Activated CD4-positive, alpha-beta T cell treated with anti-CD3 and anti-CD28 coated beads, Interleukin-2, Interleukin-4, amounts not matched to agents 100 ng/mL and 50 ng/mL, durations not matched to agents 16 hours and 8 hours (primary cell): ENCODE data around the gene KIZ.
"Not testable (repeated sequence)": the region's sequence is repeated elsewhere in the genome, so short reads cannot be mapped to it uniquely, and the experiment has no call there.

ENCODE experiments used
- DNase-seq: peaks from one replicate; pipeline ENCODE4 v3.0.0-alpha.2; 2020; ENCODE audit warnings: low spot score

Gene KIZ

GRCh38 chr20:21139881-21140566, 14.1 kb downstream of the KIZ start:
- DNase-seq, result no peak

GRCh38 chr20:21141825-21142224, 15.9 kb downstream of the KIZ start:
- no peak for DNase-seq

- no peak for DNase-seq
These were observed 17.5 kb downstream of the KIZ start for GRCh38 chr20:21143194-21143890.

GRCh38 chr20:21145424-21145823, 19.5 kb downstream of the KIZ start:
- no peak for DNase-seq

GRCh38 chr20:21146215-21146614, 20.3 kb downstream of the KIZ start:
- DNase-seq, result no peak

GRCh38 chr20:21147593-21147992, 21.7 kb downstream of the KIZ start:
- DNase-seq, result peak; percentile 11

- no peak for DNase-seq
These were observed 23.5 kb downstream of the KIZ start for GRCh38 chr20:21149344-21149743.

GRCh38 chr20:21151791-21152190, 25.9 kb downstream of the KIZ start:
- no peak for DNase-seq

GRCh38 chr20:21154692-21155091, 28.8 kb downstream of the KIZ start:
- DNase-seq, result no peak

GRCh38 chr20:21155268-21155667, 29.4 kb downstream of the KIZ start:
- no peak for DNase-seq

GRCh38 chr20:21156266-21156665, 30.4 kb downstream of the KIZ start:
- no peak for DNase-seq

- DNase-seq, result no peak
These were observed 31.1 kb downstream of the KIZ start for GRCh38 chr20:21157006-21157405.

- DNase-seq, result no peak
These were observed 33.9 kb downstream of the KIZ start for GRCh38 chr20:21159658-21160380.

GRCh38 chr20:21161926-21162325, 36.0 kb downstream of the KIZ start:
- no peak for DNase-seq

GRCh38 chr20:21162631-21163030, 36.7 kb downstream of the KIZ start:
- no peak for DNase-seq

GRCh38 chr20:21166801-21167200, 40.9 kb downstream of the KIZ start:
- peak; percentile 41 for DNase-seq

GRCh38 chr20:21167261-21167660, 41.4 kb downstream of the KIZ start:
- DNase-seq, result no peak

GRCh38 chr20:21168061-21168460, 42.2 kb downstream of the KIZ start:
- not testable (repeated sequence) for DNase-seq

GRCh38 chr20:21172626-21173025, 46.7 kb downstream of the KIZ start:
- no peak for DNase-seq

GRCh38 chr20:21173485-21173884, 47.6 kb downstream of the KIZ start:
- no peak for DNase-seq

- DNase-seq, result no peak
These were observed 48.8 kb downstream of the KIZ start for GRCh38 chr20:21174516-21175239.

- DNase-seq, result no peak
These were observed 49.6 kb downstream of the KIZ start for GRCh38 chr20:21175433-21175832.
